Mucosa of descending colon (tissue), 3 donors: ENCODE data around the gene AIMP2. TPM values are rescaled to one million over a fixed set of nuclear protein-coding genes. Genes with fewer than 3 reads are reported as not detected.

ENCODE experiments used
- ATAC-seq: fragments of 200-7000 bp; cut with Tn5 transposase; one replicate; pipeline ENCODE4 v1.9.1; 2020; ENCODE audit warnings: mild to moderate bottlenecking, moderate library complexity
- DNase-seq, 3 donors: peaks; one replicate each; pipeline ENCODE4 v3.0.0-alpha.2; 2020
- H3K36me3 ChIP-seq: fragments of 200-600 bp; one replicate; pipeline ENCODE4 v1.8.0; 2021; ENCODE audit warnings: low read depth, mild to moderate bottlenecking
- H3K4me1 ChIP-seq: fragments of 200-600 bp; one replicate; pipeline ENCODE4 v1.8.0; 2021; ENCODE audit warnings: low read depth, mild to moderate bottlenecking
- H3K4me3 ChIP-seq: fragments of 200-600 bp; one replicate; pipeline ENCODE4 v1.8.0; 2021; ENCODE audit warnings: mild to moderate bottlenecking
- H3K9me3 ChIP-seq: fragments of 200-600 bp; one replicate; pipeline ENCODE4 v1.8.0; 2021; ENCODE audit warnings: mild to moderate bottlenecking
- CTCF ChIP-seq: fragments of 200-600 bp; IDR thresholded peaks from one replicate; pipeline ENCODE4 v1.8.0; 2022; ENCODE audit warnings: antibody characterized with exemption, mild to moderate bottlenecking
- intact Hi-C, 2 donors: fragments of 100-400 bp; cut with DNase I in 1 of 2; cut with micrococcal nuclease in 1 of 2; formaldehyde crosslinking; loops; one replicate each; pipeline versions ENCODE4 v1.11.0 to v1.11.1; 2022; cut with DNase I, micrococcal nuclease
- total RNA-seq, 3 donors: library from RNA; stranded (reverse); fragmentation: NEBNext Ultra II Directional in 2 of 3; extraction: Animal tissue kit (Norgen Biotek cat#: 25700) in 2 of 3; gene quantifications; one replicate each; pipeline versions ENCODE4 v1.2.1 to v1.2.4, GENCODE V29; 2021 to 2023
- donor health status: DM: no; HTN: no; CAD: no; lungs with moderate emphysema.
- donor health status: DM: no; HTN: no; CAD: no.
- donor health status: DM: no; HTN: yes; CAD: no.

AIMP2 gene
- total RNA-seq, 3 donors from 2014 or later = 29.4 to 47.3 (median 36.7) TPM

- H3K9me3 ChIP-seq = no peaks in the 10 kb centered on the region
- intact Hi-C loops = no loop called here
- H3K4me3 ChIP-seq = no peak overlapping the region
- no peak for TF ChIP-seq CTCF
- peaks cover 35% of the 10 kb centered on the region for H3K4me1 ChIP-seq
- ATAC-seq = peak; percentile 58
- DNase-seq = no peak
- peaks cover 9% of the 10 kb centered on the region for H3K36me3 ChIP-seq
Observed at GRCh38 chr7:6026820-6027311, 17.8 kb downstream of the AIMP2 start.

- no peak for TF ChIP-seq CTCF
- intact Hi-C loops = no loop called here
- peaks cover 9% of the 10 kb centered on the region for H3K36me3 ChIP-seq
Observed at GRCh38 chr7:6027806-6028365, 18.8 kb downstream of the AIMP2 start.

GRCh38 chr7:6028563-6028962 is 19.5 kb downstream of the AIMP2 start:
- H3K4me1 ChIP-seq = peaks cover 35% of the 10 kb centered on the region
- no peaks in the 10 kb centered on the region for H3K9me3 ChIP-seq
- peaks cover 5% of the 10 kb centered on the region for H3K36me3 ChIP-seq
- no peak for TF ChIP-seq CTCF
- no peak overlapping the region for H3K4me3 ChIP-seq
- peak; percentile 31 for ATAC-seq
- DNase-seq = no peak
- intact Hi-C loops = no loop called here

More at GRCh38 chr7:6027806-6028365, 18.8 kb downstream of the AIMP2 start:
- DNase-seq = no peak
- Histone ChIP-seq H3K4me1 (peaks cover 35% of the 10 kb centered on the region), H3K9me3 (no peaks in the 10 kb centered on the region), H3K4me3 (no peak overlapping the region)
- ATAC-seq = no peak

GRCh38 chr7:6030988-6031387 is 21.9 kb downstream of the AIMP2 start, which contains the start of gene ANKRD61:
Gene ANKRD61, plus strand, starts transcription at chr7:6031376. Its CDS starts 0 bp downstream, at chr7:6031376.
- no peak within 1 kb of the TSS for H3K4me3 ChIP-seq
- intact Hi-C loops = no loop called here

GRCh38 chr7:6031567-6031966 is 22.5 kb downstream of the AIMP2 start:
- no peak for TF ChIP-seq CTCF
- Histone ChIP-seq H3K4me3 (no peak overlapping the region), H3K9me3 (no peaks in the 10 kb centered on the region), H3K36me3 (no peaks in the 10 kb centered on the region), H3K4me1 (peaks cover 13% of the 10 kb centered on the region)
- DNase-seq = no peak
- intact Hi-C loops = no loop called here
- ATAC-seq = no peak

More at GRCh38 chr7:6030988-6031387, 21.9 kb downstream of the AIMP2 start, which contains the start of gene ANKRD61:
- H3K4me1 ChIP-seq = peaks cover 18% of the 10 kb centered on the region
- TF ChIP-seq CTCF = no peak
- H3K36me3 ChIP-seq = no peaks in the 10 kb centered on the region
- no peak for ATAC-seq
- no peak for DNase-seq
- H3K9me3 ChIP-seq = no peaks in the 10 kb centered on the region
